WTC11 (cell line): ENCODE measurements around the gene SOX6. TPM values are rescaled to one million over a fixed set of nuclear protein-coding genes. Genes with fewer than 3 reads are reported as not detected.

ENCODE experiments used
- ATAC-seq: fragments of 200-7000 bp; cut with Tn5 transposase; 2 replicates; pipeline ENCODE4 v1.10.0; 2021; ENCODE audit warnings: mild to moderate bottlenecking, moderate library complexity
- CTCF ChIA-PET: fragments of 300-600 bp; sonication (Branson Sonifier 250); formaldehyde crosslinking; loops from one replicate; lab custom pipeline; 2021; ENCODE audit warnings: antibody characterized with exemption; lab: Charles Lee
- POLR2A ChIA-PET: fragments of 350-600 bp; sonication (Branson Sonifier 250); formaldehyde crosslinking; loops from one replicate; lab custom pipeline; 2021; ENCODE audit warnings: antibody characterized with exemption; lab: Charles Lee
- DNase-seq: peaks from one replicate; pipeline ENCODE4 v3.0.0; 2021; ENCODE audit warnings: low spot score
- H3K27ac Mint-ChIP-seq: 2 replicates; pipeline ENCODE4 v1.8.0; 2021; ENCODE audit warnings: mixed read lengths
- H3K27me3 Mint-ChIP-seq: 2 replicates; pipeline ENCODE4 v1.8.0; 2021; ENCODE audit warnings: low read depth, mild to moderate bottlenecking, moderate library complexity, mixed read lengths
- H3K36me3 Mint-ChIP-seq: 2 replicates; pipeline ENCODE4 v1.8.0; 2021; ENCODE audit warnings: mixed read lengths
- H3K4me1 Mint-ChIP-seq: 2 replicates; pipeline ENCODE4 v1.8.0; 2022; ENCODE audit warnings: mixed read lengths
- H3K4me3 Mint-ChIP-seq: 2 replicates; pipeline ENCODE4 v1.8.0; 2021; ENCODE audit warnings: mild to moderate bottlenecking, moderate library complexity, mixed read lengths
- H3K9me3 Mint-ChIP-seq: 2 replicates; pipeline ENCODE4 v1.8.0; 2021; ENCODE audit warnings: mixed read lengths
- ATF3 ChIP-seq: sonication (generic); formaldehyde crosslinking; conservative IDR thresholded peaks from 2 replicates; pipeline ENCODE4 v1.8.1; 2022; ENCODE audit warnings: mild to moderate bottlenecking, missing genetic modification reagents
- CBFB ChIP-seq: sonication (generic); formaldehyde crosslinking; IDR thresholded peaks from 2 replicates; pipeline ENCODE4 v1.8.1; 2022; ENCODE audit warnings: mild to moderate bottlenecking, low read depth, missing genetic modification reagents
- CDX4 ChIP-seq: fragments of 250-450 bp; sonication (Bioruptor Pico); IDR thresholded peaks from 2 replicates; pipeline ENCODE4 v1.9.0; 2021; ENCODE audit warnings: moderate library complexity, mild to moderate bottlenecking, inconsistent platforms, borderline replicate concordance
- CREM ChIP-seq: sonication (generic); formaldehyde crosslinking; IDR thresholded peaks from 2 replicates; pipeline ENCODE4 v1.8.1; 2022; ENCODE audit warnings: mild to moderate bottlenecking, missing genetic modification reagents, moderate library complexity
- E2F4 ChIP-seq: sonication (generic); formaldehyde crosslinking; IDR thresholded peaks from 2 replicates; pipeline ENCODE4 v1.8.1; 2022; ENCODE audit warnings: low read depth, mild to moderate bottlenecking, moderate library complexity, missing genetic modification reagents, borderline replicate concordance
- FOXK1 ChIP-seq: sonication (generic); formaldehyde crosslinking; IDR thresholded peaks from 2 replicates; pipeline ENCODE4 v1.8.0; 2022; ENCODE audit warnings: mild to moderate bottlenecking, moderate library complexity, missing genetic modification reagents
- GTF2I ChIP-seq: fragments of 250-450 bp; sonication (Bioruptor Pico); conservative IDR thresholded peaks from 2 replicates; pipeline ENCODE4 v1.4.0; 2021; ENCODE audit warnings: mild to moderate bottlenecking
- IRF2 ChIP-seq: sonication (generic); formaldehyde crosslinking; IDR thresholded peaks from 2 replicates; pipeline ENCODE4 v1.8.0; 2022; ENCODE audit warnings: low read depth, missing genetic modification reagents, borderline replicate concordance
- JAZF1 ChIP-seq: fragments of 250-450 bp; sonication (Bioruptor Pico); IDR thresholded peaks from 2 replicates; pipeline ENCODE4 v1.9.0; 2021; ENCODE audit warnings: moderate library complexity, mild to moderate bottlenecking, inconsistent platforms
- MAX ChIP-seq: sonication (generic); formaldehyde crosslinking; IDR thresholded peaks from 2 replicates; pipeline ENCODE4 v1.8.0; 2022; ENCODE audit warnings: mild to moderate bottlenecking, missing genetic modification reagents
- NFYB ChIP-seq: sonication (generic); formaldehyde crosslinking; conservative IDR thresholded peaks from 2 replicates; pipeline ENCODE4 v1.8.0; 2022; ENCODE audit warnings: low read depth, missing genetic modification reagents
- PRRX2 ChIP-seq: fragments of 250-450 bp; sonication (Bioruptor Pico); IDR thresholded peaks from 2 replicates; pipeline ENCODE4 v1.8.0; 2021; ENCODE audit warnings: mild to moderate bottlenecking
- TP53 ChIP-seq: sonication (generic); formaldehyde crosslinking; IDR thresholded peaks from 2 replicates; pipeline ENCODE4 v1.8.1; 2023; ENCODE audit warnings: mild to moderate bottlenecking, missing genetic modification reagents
- USF1 ChIP-seq: sonication (generic); formaldehyde crosslinking; IDR thresholded peaks from 2 replicates; pipeline ENCODE4 v1.8.0; 2022; ENCODE audit warnings: mild to moderate bottlenecking, missing genetic modification reagents
- ZNF281 ChIP-seq: sonication (generic); formaldehyde crosslinking; IDR thresholded peaks from 2 replicates; pipeline ENCODE4 v1.8.0; 2023; ENCODE audit warnings: mild to moderate bottlenecking, missing genetic modification reagents
- ZNF512 ChIP-seq: sonication (generic); formaldehyde crosslinking; IDR thresholded peaks from 2 replicates; pipeline ENCODE4 v1.8.1; 2022; ENCODE audit warnings: missing genetic modification reagents, borderline replicate concordance
- total RNA-seq: library from RNA; stranded (reverse); gene quantifications from 3 replicates; pipeline ENCODE4 v1.2.3, GENCODE V29; 2021

Gene SOX6
- total RNA-seq, 1 experiment from 2014 or later: 0.13 TPM

- H3K4me1 Mint-ChIP-seq: peaks cover 14% of the 10 kb centered on the region
- POLR2A ChIA-PET: no interaction called here
- H3K27ac Mint-ChIP-seq: no peak overlapping the region
- DNase-seq (no peak), ATAC-seq (no peak)
- CTCF ChIA-PET: no interaction called here
- no peak for TF ChIP-seq CDX4
- H3K36me3 Mint-ChIP-seq: no peaks in the 10 kb centered on the region
- H3K4me3 Mint-ChIP-seq: no peak overlapping the region
- H3K9me3 Mint-ChIP-seq: no peaks in the 10 kb centered on the region
- H3K27me3 Mint-ChIP-seq: no peaks in the 10 kb centered on the region
Measured at GRCh38 chr11:15970506-15971214, 385.7 kb downstream of the SOX6 start.

GRCh38 chr11:15969701-15970329 is 386.5 kb downstream of the SOX6 start:
- no peaks in the 10 kb centered on the region for H3K9me3 Mint-ChIP-seq
- ATAC-seq (no peak), DNase-seq (no peak)
- H3K4me1 Mint-ChIP-seq: peaks cover 14% of the 10 kb centered on the region
- H3K4me3 Mint-ChIP-seq: no peak overlapping the region
- CTCF ChIA-PET: no interaction called here
- H3K27ac Mint-ChIP-seq: no peak overlapping the region
- TF ChIP-seq USF1 (no peak), GTF2I (no peak), PRRX2 (CRISPR knock-in tag) (no peak)
- no peaks in the 10 kb centered on the region for H3K36me3 Mint-ChIP-seq
- no peaks in the 10 kb centered on the region for H3K27me3 Mint-ChIP-seq
- POLR2A ChIA-PET: no interaction called here

- ATAC-seq: 0 out of 2 replicates have a peak, but pooled peaks have one; percentile 18
- Mint-ChIP-seq H3K4me3 (no peak overlapping the region), H3K36me3 (no peaks in the 10 kb centered on the region), H3K27ac (no peak overlapping the region), H3K27me3 (no peaks in the 10 kb centered on the region), H3K4me1 (peaks cover 14% of the 10 kb centered on the region), H3K9me3 (no peaks in the 10 kb centered on the region)
- DNase-seq: no peak
- POLR2A ChIA-PET: no interaction called here
- no peak for TF ChIP-seq GTF2I
- CTCF ChIA-PET: interaction anchor here (0.7 to 1.7 kb wide), 3 partner anchors 20 to 645 kb away, joined by 3 to 8 read pairs (median 3); no protein-coding TSS in a partner anchor
Measured at GRCh38 chr11:15969281-15969680, 387.1 kb downstream of the SOX6 start.

- ATAC-seq (peak; percentile 58), DNase-seq (no peak)
- Mint-ChIP-seq H3K4me1 (peaks cover 14% of the 10 kb centered on the region), H3K27me3 (no peaks in the 10 kb centered on the region), H3K9me3 (no peaks in the 10 kb centered on the region), H3K27ac (peak overlapping the region; percentile 41; the same call in 1 of the 2 replicates), H3K36me3 (no peaks in the 10 kb centered on the region), H3K4me3 (no peak overlapping the region)
- TF ChIP-seq CBFB (CRISPR knock-in tag) (no peak), FOXK1 (no peak), IRF2 (no peak)
- ChIA-PET CTCF (interaction anchor here (0.5 to 1.7 kb wide), 5 partner anchors 20 to 645 kb away, joined by 3 to 8 read pairs (median 4); no protein-coding TSS in a partner anchor), POLR2A (no interaction called here)
Measured at GRCh38 chr11:15968461-15969130, 387.8 kb downstream of the SOX6 start.

GRCh38 chr11:15967966-15968365 is 388.4 kb downstream of the SOX6 start:
- ChIA-PET CTCF (interaction anchor here (1.2 to 1.7 kb wide), 2 partner anchors 21 to 27 kb away, joined by 5 to 8 read pairs; no protein-coding TSS in a partner anchor), POLR2A (no interaction called here)
- no peak overlapping the region for H3K4me3 Mint-ChIP-seq
- no peaks in the 10 kb centered on the region for H3K9me3 Mint-ChIP-seq
- H3K4me1 Mint-ChIP-seq: peaks cover 14% of the 10 kb centered on the region
- ATAC-seq (no peak), DNase-seq (no peak)
- H3K27ac Mint-ChIP-seq: no peak overlapping the region
- H3K36me3 Mint-ChIP-seq: no peaks in the 10 kb centered on the region
- H3K27me3 Mint-ChIP-seq: no peaks in the 10 kb centered on the region
- TF ChIP-seq JAZF1 (CRISPR knock-in tag) (no peak), ZNF281 (CRISPR knock-in tag) (no peak), MAX (no peak), E2F4 (CRISPR knock-in tag) (no peak), ATF3 (CRISPR knock-in tag) (no peak), NFYB (CRISPR knock-in tag) (no peak), TP53 (no peak), CREM (CRISPR knock-in tag) (no peak), ZNF512 (CRISPR knock-in tag) (no peak)
